Keratinocyte (primary cell): ENCODE results near the gene DMPK. TPM values are rescaled to one million over a fixed set of nuclear protein-coding genes. Genes with fewer than 3 reads are reported as not detected.

Experiments used
- DNase-seq: peaks from one replicate; pipeline ENCODE4 v3.0.0-alpha.2; 2011; ENCODE audit warnings: low read depth, missing footprints, low spot score
- FAIRE-seq: peaks from 2 replicates; lab custom pipeline; 2011; peaks lifted over from hg19 to GRCh38; lab: Jason Lieb, UNC
- H2AFZ ChIP-seq: 2 replicates; pipeline ENCODE4 v1.6.0; 2012; ENCODE audit warnings: low read length, control low read depth, inconsistent platforms; ENCODE audit not compliant: control insufficient read depth
- H3K27ac ChIP-seq: 2 replicates; pipeline ENCODE4 v1.5.1; 2011; ENCODE audit warnings: low read length; ENCODE audit not compliant: control insufficient read depth, insufficient read depth
- H3K27me3 ChIP-seq: 3 replicates; pipeline ENCODE4 v1.6.0; 2011; ENCODE audit warnings: low read length; ENCODE audit not compliant: control insufficient read depth, insufficient read depth; ENCODE audit errors: extremely low read depth
- H3K36me3 ChIP-seq, 2 experiments: 2 replicates in 1 of 2; 3 replicates in 1 of 2; pipeline ENCODE4 v1.5.1; 2011; ENCODE audit warnings: low read length in 2 of 2, mild to moderate bottlenecking in 1 of 2; ENCODE audit not compliant: control insufficient read depth in 2 of 2, insufficient read depth in 2 of 2; ENCODE audit errors: extremely low read depth in 1 of 2
- H3K4me1 ChIP-seq: 3 replicates; pipeline ENCODE4 v1.5.1; 2011; ENCODE audit warnings: low read length; ENCODE audit not compliant: control insufficient read depth, insufficient read depth; ENCODE audit errors: extremely low read depth
- H3K4me2 ChIP-seq: 3 replicates; pipeline ENCODE4 v1.6.0; 2011; ENCODE audit warnings: low read depth, low read length; ENCODE audit not compliant: control insufficient read depth, insufficient read depth; ENCODE audit errors: extremely low read depth
- H3K4me3 ChIP-seq, 3 experiments: fragments of 200-600 bp in 1 of 3; sonication (generic) in 1 of 3; 2 replicates in 2 of 3; 3 replicates in 1 of 3; pipeline ENCODE4 v1.5.1; 2011 to 2016; ENCODE audit warnings: low read length in 3 of 3, mild to moderate bottlenecking in 3 of 3, control low read depth in 2 of 3, inconsistent platforms in 1 of 3, low read depth in 1 of 3, mixed read lengths in 1 of 3, mixed run types in 1 of 3, moderate library complexity in 1 of 3; ENCODE audit not compliant: control insufficient read depth in 2 of 3, insufficient read depth in 2 of 3; ENCODE audit errors: extremely low read depth in 1 of 3
- H3K79me2 ChIP-seq: 2 replicates; pipeline ENCODE4 v1.6.0; 2012; ENCODE audit warnings: low read length; ENCODE audit not compliant: control insufficient read depth, insufficient read depth
- H3K9ac ChIP-seq: 3 replicates; pipeline ENCODE4 v1.6.0; 2011; ENCODE audit warnings: low read length; ENCODE audit not compliant: control insufficient read depth, insufficient read depth; ENCODE audit errors: extremely low read depth
- H3K9me1 ChIP-seq: 3 replicates; pipeline ENCODE4 v1.6.0; 2011; ENCODE audit warnings: low read length; ENCODE audit not compliant: control insufficient read depth, insufficient read depth; ENCODE audit errors: extremely low read depth
- H3K9me3 ChIP-seq: 2 replicates; pipeline ENCODE4 v1.5.1; 2012; ENCODE audit warnings: low read depth, low read length; ENCODE audit not compliant: control insufficient read depth
- H4K20me1 ChIP-seq: 3 replicates; pipeline ENCODE4 v1.6.0; 2011; ENCODE audit warnings: low read length; ENCODE audit not compliant: control insufficient read depth, insufficient read depth; ENCODE audit errors: extremely low read depth
- EZH2 ChIP-seq: IDR thresholded peaks from one replicate; pipeline ENCODE4 v1.6.1; 2012; ENCODE audit warnings: inconsistent platforms, mild to moderate bottlenecking, low read length, moderate library complexity
- dilution Hi-C: fragments of 300-500 bp; cut with MboI; formaldehyde crosslinking; loops from one replicate; pipeline ENCODE4 v1.7.0; 2020; ENCODE audit warnings: low sequenced_read_pairs; ENCODE audit not compliant: extremely low pct_ligation_motif_present
- polyA plus RNA-seq, 5 experiments: library from polyadenylated mRNA; depleted of rRNA in 3 of 5; stranded (reverse) in 3 of 5; stranded (forward) in 1 of 5; unstranded in 1 of 5; fragments of >200 nt; gene quantifications; 1 replicate in 1 of 5; 2 replicates in 3 of 5; 3 replicates in 1 of 5; pipeline versions ENCODE4 v1.2.1 to v1.2.3, GENCODE V29; 2011 to 2012; ENCODE audit warnings: missing spikeins in 2 of 5, low read depth in 1 of 5, low replicate concordance in 1 of 5
- TF ChIP-seq, protein P1 (sequence below), 3 experiments: IDR thresholded peaks in 1 of 3; conservative IDR thresholded peaks in 1 of 3; optimal IDR thresholded peaks in 1 of 3; 2 replicates in 2 of 3; 3 replicates in 1 of 3; pipeline versions ENCODE3 to v1.5.1; 2011; ENCODE audit warnings: low read length in 3 of 3, mild to moderate bottlenecking in 3 of 3, moderate library complexity in 2 of 3, control low read depth in 1 of 3, inconsistent platforms in 1 of 3; ENCODE audit not compliant: insufficient read depth in 2 of 3; ENCODE audit errors: extremely low read depth in 1 of 3

The DMPK gene
- polyA plus RNA-seq, 1 donor (not counting 4 experiments of a cell fraction or from before 2014, with no cell fraction given): 7.0 TPM

DNA sequence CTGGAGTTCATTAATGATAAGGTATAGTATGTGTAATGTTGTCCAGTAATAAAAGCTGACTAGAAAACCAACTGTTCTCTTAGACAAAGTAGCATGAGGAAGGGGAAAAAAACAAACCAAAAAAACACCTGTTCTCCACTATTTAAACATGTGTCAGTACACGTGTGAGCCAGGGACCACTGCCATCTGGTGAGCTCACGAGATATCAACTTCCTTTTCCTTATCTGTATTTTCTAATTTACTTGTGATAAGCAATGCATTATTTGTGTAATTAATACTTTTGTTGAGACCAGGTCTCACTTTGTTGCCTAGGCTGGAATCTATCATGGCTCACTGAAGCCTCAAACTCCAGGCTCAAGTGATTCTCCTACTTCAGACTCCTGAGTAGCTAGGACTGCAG lies 8.9 kb downstream of the DMPK start:
- Histone ChIP-seq H4K20me1 (peaks cover 6% of the 10 kb centered on the region), H3K4me2 (no peak overlapping the region), H3K27ac (no peak overlapping the region), H3K9me3 (no peaks in the 10 kb centered on the region), H3K9me1 (no peaks in the 10 kb centered on the region), H2AFZ (no peak overlapping the region), H3K79me2 (no peaks in the 10 kb centered on the region), H3K27me3 (no peaks in the 10 kb centered on the region), H3K4me3 (no peak overlapping the region), H3K4me1 (peaks cover 5% of the 10 kb centered on the region), H3K36me3 (peaks cover 5 to 17% of the 10 kb centered on the region in 2 experiments), H3K9ac (no peak overlapping the region)
- no peak for TF ChIP-seq EZH2
- TF ChIP-seq, protein P1, sequence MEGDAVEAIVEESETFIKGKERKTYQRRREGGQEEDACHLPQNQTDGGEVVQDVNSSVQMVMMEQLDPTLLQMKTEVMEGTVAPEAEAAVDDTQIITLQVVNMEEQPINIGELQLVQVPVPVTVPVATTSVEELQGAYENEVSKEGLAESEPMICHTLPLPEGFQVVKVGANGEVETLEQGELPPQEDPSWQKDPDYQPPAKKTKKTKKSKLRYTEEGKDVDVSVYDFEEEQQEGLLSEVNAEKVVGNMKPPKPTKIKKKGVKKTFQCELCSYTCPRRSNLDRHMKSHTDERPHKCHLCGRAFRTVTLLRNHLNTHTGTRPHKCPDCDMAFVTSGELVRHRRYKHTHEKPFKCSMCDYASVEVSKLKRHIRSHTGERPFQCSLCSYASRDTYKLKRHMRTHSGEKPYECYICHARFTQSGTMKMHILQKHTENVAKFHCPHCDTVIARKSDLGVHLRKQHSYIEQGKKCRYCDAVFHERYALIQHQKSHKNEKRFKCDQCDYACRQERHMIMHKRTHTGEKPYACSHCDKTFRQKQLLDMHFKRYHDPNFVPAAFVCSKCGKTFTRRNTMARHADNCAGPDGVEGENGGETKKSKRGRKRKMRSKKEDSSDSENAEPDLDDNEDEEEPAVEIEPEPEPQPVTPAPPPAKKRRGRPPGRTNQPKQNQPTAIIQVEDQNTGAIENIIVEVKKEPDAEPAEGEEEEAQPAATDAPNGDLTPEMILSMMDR (optimal IDR thresholded peaks at IDR 0.05 in 1 of 3, IDR thresholded peaks at IDR 0.05 in 1 of 3, conservative IDR thresholded peaks at IDR 0.05 in 1 of 3; ENCODE audit: extremely low read depth in 1 of 3, insufficient read depth in 2 of 3, low read length in 3 of 3): no peak
- dilution Hi-C loops: no loop called here
- FAIRE-seq: no peak
- DNase-seq: no peak

DNA sequence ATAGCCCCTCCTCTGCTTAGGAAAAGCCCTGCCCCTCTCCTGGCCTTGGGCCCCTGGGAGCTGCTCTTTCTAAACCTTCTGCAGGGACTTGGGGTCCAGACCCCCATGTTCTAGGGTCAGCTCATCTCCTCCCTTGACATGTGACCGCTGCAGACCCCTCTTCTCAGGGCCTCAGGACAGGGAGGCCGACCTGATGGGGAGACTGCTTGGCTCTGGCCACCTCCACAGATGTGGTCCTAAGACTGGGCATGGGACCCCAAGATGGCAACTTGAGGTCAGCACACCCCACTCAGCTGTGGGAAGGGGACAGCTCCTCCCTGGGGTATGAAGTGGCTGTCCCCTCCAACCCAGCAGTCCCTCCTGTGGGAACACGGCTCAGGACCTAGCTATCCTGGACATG lies 9.4 kb downstream of the DMPK start:
- no peak overlapping the region for H3K4me2 ChIP-seq
- H3K79me2 ChIP-seq: no peaks in the 10 kb centered on the region
- dilution Hi-C loops: no loop called here
- H3K27me3 ChIP-seq: no peaks in the 10 kb centered on the region
- DNase-seq (no peak), FAIRE-seq (no peak)
- H3K4me1 ChIP-seq: peaks cover 5% of the 10 kb centered on the region
- no peak overlapping the region for H3K27ac ChIP-seq
- H3K36me3 ChIP-seq: peaks cover 2 to 14% of the 10 kb centered on the region in 2 experiments
- no peaks in the 10 kb centered on the region for H3K9me1 ChIP-seq
- TF ChIP-seq, protein P1 (optimal IDR thresholded peaks at IDR 0.05 in 1 of 3, IDR thresholded peaks at IDR 0.05 in 1 of 3, conservative IDR thresholded peaks at IDR 0.05 in 1 of 3; ENCODE audit: extremely low read depth in 1 of 3, insufficient read depth in 2 of 3, low read length in 3 of 3): no peak
- no peak for TF ChIP-seq EZH2
- no peak overlapping the region for H3K4me3 ChIP-seq
- H4K20me1 ChIP-seq: peaks cover 6% of the 10 kb centered on the region
- no peak overlapping the region for H3K9ac ChIP-seq
- H3K9me3 ChIP-seq: no peaks in the 10 kb centered on the region
- H2AFZ ChIP-seq: no peak overlapping the region
